NCI-H146 treated with DMSO at 0.1 percent for 48 hours (cell line): ENCODE measurements around the gene FOXL2.
A peak's percentile ranks its signal among the peaks of the same experiment; 100 is the strongest.

ENCODE experiments used
- DNase-seq: peaks from one replicate; lab custom pipeline; 2025; ENCODE audit not compliant: unreplicated experiment; lab: John Stamatoyannopoulos, UW

The FOXL2 gene

GRCh38 chr3:138945709-138946662 lies 951 bp downstream of the FOXL2 start:
- peak; percentile 46 for DNase-seq

DNA sequence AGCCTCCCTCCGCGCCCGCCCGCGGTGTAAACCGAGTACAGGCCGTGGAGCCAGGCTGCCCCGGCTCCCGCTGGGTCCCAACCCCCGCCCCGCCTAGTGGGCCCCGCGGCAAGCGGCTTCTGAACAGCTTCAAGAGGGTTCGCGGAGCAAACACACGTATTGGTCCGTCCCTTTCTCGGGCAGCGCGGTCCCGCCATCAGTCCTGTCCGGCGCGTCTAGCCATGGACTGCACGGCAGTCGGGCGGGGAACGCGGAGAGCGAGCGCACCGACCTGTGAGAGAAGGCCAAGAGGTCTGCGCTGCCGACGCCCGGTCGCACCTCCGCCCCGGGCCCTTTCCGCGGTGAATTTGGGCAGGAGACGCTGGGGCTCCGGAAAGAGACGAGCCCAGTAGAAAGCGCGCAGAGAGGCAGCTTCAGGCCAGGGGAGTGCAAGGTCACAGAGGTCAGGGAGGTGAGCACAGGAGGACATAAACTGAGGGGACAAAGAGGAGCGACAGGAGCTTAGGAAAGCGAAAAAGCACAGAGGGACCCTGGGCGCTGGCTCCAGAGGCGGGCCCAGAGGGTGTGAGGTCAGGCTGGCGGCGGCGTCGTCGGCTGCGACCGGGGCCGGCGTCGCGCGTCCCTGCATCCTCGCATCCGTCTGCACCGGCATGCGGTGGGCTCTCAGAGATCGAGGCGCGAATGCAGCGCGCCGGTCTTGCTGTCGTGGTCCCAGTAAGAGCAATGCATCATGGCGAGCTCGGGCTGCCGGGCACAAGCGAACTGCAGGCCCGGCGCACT lies 1.8 kb downstream of the FOXL2 start:
- DNase-seq: no peak

- no peak for DNase-seq
Observed at GRCh38 chr3:138944654-138944928, 2.3 kb downstream of the FOXL2 start.

DNA sequence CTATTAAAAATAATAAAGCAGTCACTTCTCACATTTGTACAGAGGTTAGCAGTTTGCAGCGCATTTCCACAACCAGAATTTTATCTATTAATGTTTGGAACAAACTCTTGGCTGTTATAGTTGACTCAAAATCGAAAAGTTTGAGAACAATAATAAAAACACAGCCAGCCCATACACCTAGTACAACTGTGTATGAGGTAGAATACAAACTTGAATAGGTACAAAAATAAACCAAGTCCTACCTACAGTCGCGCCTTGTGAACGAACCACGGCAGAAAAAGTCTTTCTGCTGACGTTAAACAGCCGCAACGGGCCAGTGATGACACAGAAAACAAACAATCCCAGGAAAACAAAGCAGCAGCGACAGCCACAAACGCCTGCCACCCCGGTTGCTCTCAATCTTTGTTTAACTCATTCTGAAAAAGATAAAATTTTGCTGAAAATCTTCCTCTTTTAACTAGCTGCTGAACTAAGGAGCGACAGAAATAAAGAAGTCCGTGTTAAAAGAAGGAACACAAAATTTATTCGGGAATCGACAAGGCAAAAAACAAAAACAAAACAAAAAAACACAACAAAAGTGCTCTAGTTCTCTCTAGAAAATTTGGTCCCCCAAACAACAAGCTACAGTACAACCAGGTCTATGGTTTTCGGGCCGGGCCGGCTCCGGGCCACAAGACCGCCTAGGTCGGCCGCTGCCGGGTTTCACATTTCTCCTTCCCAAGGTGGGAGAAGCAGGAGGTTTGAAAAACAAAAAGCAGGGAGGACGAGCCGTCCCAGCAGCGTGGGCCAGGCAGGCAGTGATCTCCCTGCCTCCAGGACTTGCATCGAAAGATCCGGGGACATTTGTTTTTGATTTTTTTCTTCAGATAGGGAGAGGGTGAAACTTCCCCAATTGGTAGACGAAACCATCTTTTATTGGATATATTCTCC lies 2.9 kb downstream of the FOXL2 start:
- DNase-seq: no peak

GRCh38 chr3:138942861-138943623 lies 3.9 kb downstream of the FOXL2 start:
- no peak for DNase-seq

DNA sequence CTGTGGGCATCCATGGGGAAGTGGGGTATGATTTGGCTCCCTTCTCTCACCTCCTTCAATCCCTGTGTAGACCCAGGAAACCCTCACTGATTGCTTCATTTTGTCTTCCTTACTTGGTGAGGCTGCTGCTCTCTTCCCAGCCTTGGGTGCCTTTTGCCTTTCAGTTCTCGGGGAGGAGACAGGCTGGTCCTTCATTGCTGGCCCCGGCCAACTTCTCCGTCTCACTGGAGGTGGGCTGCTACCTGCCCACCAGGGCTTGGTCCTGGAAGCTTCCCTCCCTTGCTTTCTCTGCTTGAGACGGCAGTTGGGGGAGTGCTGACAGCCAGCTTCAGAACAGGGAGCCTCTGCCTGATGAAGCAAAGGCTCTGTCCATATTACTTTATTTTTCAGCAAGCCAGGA lies 4.7 kb downstream of the FOXL2 start:
- DNase-seq: no peak

DNA sequence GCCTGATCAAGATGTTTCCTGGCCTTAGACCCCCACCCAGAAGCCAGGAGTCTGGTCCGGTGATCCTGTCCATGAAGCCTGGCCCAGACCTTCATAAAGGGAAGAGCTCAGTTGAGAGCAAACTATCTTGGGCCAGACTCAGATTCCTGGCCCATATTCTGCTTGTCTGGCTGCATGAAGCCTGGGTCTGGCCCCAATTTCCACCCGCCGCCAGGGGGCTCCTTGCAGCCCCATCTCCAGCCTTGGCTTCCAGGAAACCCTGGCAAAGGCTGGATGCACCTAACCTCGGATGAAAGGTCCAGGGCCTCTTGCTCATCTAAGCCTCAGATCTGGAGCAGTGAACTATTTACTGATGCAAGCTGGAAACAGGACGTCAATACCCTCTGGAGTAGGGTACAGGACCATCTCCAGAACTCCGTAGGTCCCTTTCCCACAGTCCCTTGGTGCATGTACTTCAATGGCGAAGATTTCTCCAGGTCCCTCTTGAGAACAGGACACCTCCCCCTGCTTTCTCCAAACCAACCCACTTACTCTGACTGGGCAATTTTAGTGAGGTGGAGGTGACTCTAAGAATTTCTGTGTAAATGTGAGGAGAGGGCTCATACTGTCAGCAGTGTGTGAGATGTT lies 5.6 kb downstream of the FOXL2 start:
- peak; percentile 13 for DNase-seq

GRCh38 chr3:138940446-138940845 lies 6.5 kb downstream of the FOXL2 start:
- DNase-seq: no peak

DNA sequence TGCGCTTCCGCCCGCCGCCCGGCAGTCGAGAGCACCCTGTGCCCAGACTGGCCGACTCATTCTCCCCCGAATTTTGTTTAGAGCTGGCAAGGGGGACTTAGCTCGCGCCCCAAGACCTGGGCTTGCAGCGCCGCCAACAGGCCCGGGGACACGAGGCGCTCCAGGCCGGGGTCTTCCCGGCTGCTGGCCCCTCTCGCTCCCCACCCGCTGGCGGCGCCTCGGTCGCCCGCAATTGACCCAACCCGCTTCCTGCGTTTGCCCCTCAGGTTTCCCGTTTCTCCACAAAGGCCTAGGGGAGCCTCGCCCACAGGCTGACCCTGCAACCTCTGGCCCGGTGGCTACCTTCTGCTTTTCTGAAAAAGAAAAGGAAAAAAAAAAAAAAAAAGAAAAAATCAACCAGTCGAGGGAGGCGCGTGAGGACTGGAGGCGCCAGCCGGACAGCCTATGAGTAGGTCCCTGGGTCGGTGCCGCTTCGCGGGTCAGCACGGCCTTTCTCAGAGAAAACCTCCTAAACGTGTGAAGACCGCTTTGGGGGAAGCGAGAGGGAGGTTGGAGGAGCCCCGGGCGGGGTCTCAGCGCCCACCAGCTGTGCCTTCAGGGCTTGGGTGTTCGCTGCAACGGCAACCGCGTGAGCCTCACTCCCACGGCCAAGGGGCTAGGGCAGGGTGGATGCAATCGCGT lies 7.2 kb downstream of the FOXL2 start:
- DNase-seq: no peak

DNA sequence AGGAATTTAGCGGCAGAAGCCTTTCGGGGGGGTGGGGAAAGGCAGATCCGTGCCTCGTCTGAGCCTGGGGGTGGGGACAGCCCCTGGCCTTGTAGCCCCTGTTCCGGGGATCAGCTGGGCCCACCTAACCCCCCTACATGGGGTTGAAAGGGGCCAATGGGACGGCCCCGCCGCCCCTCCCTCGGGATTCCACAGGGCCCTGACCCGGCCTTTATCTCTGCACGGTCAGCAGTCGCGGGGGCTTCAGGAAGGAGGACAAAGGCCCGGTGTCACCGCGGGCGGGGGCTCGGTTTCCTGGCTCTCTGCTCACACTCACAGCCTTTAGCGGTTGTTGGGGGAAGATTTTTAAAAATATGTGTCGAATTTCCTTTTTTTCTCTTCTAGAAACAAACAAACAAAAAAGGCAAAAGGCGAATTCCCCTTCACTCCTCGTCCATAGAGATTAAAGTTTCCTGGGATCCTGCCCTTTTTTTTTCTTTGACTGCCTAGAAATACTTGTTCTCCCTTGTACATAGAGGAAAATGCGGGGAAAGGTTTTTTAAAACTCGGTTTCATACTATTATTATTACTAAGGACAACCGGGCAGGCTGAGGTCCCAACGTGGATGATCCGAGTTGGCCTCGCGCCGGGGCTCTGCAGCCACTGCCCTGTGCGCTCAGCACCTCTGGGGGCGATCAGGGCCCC lies 7.9 kb downstream of the FOXL2 start:
- no peak for DNase-seq

DNA sequence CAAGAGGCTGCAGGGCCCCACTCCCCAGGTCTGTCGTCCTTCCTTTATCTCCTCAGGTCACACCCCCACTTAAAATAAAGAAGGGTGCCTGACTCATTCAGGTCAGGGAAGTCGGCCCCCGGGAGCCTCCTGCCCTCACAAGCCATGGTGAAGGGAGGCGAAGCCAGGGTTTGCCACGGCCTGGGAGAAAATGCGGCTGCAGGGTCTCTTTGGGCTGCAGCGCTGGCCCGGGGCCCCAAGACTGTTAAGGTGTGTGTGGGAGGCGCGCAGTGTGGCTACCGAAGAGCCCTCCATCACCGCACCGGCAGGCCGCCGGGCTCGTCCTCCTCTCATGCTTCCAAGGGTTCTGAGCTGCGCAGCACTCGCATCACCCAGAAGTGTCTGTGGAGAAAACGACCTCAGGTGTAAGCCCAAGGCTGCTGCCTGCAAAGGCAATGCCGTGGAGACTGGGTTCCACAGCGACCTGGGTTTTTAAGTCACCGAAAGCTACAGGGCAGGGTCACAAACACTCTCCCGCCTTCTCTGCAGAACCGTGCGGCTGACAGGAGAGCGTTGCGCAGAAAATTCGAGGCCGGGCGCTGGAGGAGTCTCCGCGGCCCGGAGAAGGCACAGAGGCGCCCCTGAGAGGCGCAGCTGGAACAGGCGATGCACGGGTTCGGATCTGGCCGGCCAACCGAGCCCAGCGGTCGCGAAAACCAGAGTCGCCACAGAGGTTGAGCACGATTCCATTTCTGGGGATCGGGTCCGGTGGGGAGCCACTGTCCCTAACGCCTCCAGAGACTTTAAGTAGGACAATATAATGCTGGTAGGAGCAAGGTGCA lies 8.7 kb downstream of the FOXL2 start:
- DNase-seq: no peak

DNA sequence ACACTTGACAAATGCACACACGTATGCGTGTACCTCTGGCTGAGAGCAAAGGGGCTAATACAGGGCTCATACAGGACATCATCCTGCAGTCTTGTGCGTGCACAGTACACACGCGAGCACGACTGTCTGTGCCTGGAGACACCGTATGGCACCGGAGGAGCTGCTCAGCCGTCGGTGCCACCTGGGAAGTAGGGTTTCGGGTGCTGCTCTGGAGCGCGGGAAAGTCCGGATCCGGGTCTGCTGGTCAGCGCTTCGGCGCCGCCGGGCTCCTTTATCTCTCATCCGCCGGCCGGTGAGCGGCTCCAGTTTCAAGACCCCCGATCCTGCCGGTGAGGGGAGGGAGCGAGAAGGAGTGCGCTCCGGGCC lies 9.3 kb downstream of the FOXL2 start:
- no peak for DNase-seq

DNA sequence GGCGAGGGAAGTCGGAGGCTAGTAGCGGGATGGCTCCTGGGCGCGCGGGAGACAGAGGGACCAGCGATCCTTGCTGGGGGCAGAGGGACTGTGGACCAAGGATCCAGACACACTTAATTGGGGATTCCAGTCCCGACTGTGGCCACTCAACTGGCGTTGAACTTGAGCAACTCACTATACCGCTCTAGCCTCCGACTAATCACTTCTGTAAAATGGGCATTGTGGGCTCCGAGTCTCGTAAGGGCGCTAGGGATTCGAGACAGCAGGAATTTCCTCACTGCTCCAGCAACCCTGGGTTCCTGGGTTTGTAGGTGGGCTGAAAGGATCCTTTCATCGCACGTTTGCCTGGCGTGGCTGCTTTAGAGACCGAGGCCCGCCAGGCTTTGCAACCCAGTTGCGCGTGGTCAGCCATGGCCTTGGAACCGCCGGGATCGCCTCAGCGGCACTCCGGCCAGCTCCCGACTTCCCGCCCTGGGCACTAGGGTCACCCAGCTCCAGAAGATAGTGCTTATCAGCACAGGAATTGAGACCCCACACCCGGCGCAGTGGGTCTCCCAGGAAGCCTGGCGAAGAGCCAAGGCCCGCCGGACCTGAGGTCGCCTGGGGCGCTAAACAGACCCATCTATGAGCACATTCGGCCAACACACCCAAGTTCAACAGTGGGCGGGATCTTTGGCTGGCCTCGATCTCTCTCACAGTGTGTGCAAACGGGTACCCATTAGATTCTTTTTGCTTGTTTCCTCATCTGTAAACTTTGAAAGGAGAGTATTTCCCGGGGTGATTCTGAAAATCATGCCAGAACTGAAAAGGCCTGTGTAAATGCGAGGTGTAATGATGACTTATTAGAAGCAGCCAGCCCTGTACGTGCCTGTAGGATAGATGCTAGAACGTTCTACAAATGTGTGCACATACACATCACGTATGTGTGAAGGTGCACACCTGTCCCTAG lies 9.9 kb downstream of the FOXL2 start:
- no peak for DNase-seq

DNA sequence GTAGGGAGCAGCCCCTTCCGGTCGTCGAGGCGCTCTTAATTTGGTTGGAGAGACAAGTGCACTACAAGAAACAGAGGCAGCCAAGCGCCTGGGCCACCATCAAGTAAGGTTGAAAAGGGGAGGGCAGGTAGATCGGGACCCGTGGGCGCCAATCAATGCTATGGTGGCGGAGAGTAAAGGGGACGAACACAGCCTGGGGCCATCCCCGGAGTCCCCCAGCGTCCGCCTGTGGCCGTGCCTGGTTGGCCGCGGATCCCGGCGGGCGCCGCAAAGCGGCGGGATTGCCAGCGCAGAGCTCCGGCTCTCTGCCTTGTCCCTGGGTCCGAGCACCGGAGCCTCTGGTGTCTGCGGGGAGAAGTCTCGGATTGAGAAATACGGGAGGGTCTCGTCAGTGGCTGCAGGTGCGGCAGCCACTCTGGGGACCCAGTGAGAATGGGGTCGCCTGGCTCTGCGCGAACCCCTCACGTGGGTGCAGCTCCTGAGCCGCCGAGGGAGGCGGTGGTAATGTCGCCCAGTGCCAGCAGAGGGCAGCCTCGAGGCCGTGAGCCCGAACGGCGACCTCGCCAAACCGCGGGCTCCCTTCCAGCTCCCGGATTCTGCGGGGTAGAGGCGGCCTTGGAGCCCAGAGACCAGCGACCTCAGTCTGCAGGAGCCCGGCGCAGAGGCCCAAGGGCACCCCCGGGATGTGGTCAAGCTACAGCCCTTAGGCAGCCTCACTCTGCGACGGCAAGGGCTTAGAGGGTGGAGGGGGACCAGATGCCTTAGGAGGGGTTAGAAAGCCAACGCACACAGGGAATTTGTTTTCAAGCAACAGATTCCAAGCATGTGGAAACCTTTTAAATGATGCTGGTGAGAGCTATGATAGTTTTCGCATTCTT lies 10.8 kb downstream of the FOXL2 start:
- DNase-seq: no peak

DNA sequence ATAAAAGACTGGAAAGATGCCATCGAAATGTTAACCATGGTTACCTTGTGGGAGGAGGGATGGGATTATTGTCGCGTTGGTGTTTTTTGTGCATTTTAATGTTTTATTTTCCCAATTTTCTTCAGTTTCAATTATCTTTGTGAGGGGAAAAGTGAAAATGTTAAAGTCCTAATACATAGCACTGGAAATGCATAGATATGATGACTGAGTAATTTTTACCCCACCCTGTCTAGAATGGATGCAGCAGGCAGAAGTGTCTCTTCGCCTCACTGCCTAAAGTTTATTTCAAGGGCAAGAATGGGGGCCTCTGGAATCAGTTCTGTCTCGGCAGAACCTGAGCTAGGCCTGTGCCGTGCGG lies 11.5 kb downstream of the FOXL2 start:
- DNase-seq: no peak

DNA sequence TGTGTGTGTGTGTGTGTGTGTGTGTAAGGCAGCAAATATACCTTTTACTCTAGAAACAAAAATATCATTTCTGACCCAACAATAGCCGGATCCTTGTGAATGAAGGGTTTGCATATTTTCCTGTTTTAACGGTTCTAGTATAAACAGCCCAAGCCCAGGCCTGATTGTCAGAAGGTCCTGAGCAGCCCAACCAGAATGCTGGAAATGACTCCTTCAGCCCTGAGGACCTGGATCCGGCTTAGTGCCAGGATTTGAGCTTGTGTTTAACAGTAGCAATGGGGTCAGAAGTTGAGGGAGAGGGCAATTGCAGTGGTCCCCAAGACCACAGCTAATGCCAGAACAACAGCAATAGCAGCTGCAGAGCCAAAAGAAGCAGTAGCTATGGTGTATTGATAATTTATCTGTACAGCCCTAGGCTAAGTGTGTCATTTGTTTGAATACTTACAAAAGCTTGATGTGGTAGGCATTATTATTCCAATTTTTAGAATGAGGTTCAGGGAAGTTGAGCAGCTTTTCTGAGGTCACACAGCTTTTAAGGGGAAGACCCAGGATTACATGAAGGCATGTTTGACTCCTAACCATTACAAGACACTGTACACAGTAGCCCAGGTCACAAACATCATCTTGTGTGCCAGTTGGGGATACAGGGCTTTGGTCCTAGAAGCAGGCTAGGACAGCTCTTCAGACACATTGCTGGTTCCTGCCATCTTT lies 12.8 kb downstream of the FOXL2 start:
- no peak for DNase-seq
